ENCODE results near the gene MTTP.

Gene MTTP

DNA sequence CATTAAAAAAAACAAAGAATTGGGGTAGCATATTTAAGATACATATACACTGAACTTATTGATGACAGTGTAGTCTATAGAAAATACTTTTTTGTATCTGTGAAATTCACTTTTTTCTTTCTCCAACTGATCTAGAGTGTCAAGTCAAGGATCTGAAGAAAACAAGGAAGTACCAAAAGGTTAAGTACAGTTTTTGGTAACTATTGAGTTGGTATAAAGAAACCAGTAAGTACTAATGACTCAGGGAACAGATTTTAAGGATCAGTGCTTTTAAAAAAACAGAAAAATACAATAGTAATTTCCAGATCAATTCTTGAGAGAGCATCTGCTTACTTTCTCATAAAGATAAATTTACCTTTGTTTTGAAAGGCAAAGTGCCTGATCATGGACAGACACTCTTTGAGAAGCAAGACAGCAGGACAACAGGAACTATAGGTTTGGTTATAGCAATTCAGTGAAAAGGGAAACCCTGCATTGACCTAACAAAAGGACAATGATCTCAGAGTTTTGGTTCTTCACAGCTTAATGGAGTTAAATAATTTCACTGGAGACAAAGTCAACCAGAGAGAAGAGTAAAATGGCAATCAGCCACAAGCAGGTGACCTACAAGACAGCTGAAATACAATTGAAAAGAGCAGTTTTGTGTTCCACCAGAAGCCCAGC is 34.2 kb upstream of the MTTP start:
- H3K4me3 ChIP-seq (ENCODE audit: low read length): no peak overlapping the region
- DNase-seq (ENCODE audit: low read depth): no peak
- TF ChIP-seq, protein P1, sequence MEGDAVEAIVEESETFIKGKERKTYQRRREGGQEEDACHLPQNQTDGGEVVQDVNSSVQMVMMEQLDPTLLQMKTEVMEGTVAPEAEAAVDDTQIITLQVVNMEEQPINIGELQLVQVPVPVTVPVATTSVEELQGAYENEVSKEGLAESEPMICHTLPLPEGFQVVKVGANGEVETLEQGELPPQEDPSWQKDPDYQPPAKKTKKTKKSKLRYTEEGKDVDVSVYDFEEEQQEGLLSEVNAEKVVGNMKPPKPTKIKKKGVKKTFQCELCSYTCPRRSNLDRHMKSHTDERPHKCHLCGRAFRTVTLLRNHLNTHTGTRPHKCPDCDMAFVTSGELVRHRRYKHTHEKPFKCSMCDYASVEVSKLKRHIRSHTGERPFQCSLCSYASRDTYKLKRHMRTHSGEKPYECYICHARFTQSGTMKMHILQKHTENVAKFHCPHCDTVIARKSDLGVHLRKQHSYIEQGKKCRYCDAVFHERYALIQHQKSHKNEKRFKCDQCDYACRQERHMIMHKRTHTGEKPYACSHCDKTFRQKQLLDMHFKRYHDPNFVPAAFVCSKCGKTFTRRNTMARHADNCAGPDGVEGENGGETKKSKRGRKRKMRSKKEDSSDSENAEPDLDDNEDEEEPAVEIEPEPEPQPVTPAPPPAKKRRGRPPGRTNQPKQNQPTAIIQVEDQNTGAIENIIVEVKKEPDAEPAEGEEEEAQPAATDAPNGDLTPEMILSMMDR (conservative IDR thresholded peaks at IDR 0.05; ENCODE audit: low read depth, low read length): no peak

- no peak overlapping the region for H3K4me3 ChIP-seq (ENCODE audit: low read length)
- TF ChIP-seq, protein P1 (conservative IDR thresholded peaks at IDR 0.05; ENCODE audit: low read depth, low read length): no peak
- no peak for DNase-seq (ENCODE audit: low read depth)
These were observed 21.8 kb upstream of the MTTP start for GRCh38 chr4:99552872-99553271.

- TF ChIP-seq, protein P1 (conservative IDR thresholded peaks at IDR 0.05; ENCODE audit: low read depth, low read length): no peak
- DNase-seq (ENCODE audit: low read depth): peak; percentile 96
- peak within 1 kb of the TSS; percentile 88 for H3K4me3 ChIP-seq (ENCODE audit: low read length)
These were observed 11.1 kb upstream of the MTTP start, which contains the start of gene TRMT10A for GRCh38 chr4:99563310-99564186. Gene TRMT10A (minus strand): TSS chr4:99564039. CDS start chr4:99559338, 4,701 bp downstream.

DNA sequence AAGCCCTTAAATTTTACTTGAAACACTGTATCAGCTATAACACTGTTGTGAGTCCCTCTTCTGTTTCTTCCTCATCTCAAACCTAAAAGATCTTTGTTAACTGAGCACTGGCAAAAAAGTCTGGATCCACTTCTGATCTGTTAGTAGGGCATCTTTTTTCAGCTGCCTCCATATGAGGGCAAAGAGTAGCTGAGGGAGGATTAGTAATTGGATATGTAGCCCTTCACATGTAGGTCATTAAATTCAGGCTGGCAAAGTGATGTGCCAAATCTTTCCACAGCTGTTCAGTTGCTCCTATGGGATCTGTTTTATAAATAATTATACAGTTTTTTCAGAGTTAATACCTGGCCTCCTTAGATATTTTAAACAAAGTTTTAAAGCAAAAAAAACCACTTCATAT is 9.7 kb upstream of the MTTP start:
- DNase-seq (ENCODE audit: low read depth): no peak
- TF ChIP-seq, protein P1 (conservative IDR thresholded peaks at IDR 0.05; ENCODE audit: low read depth, low read length): no peak
- no peak overlapping the region for H3K4me3 ChIP-seq (ENCODE audit: low read length)

DNA sequence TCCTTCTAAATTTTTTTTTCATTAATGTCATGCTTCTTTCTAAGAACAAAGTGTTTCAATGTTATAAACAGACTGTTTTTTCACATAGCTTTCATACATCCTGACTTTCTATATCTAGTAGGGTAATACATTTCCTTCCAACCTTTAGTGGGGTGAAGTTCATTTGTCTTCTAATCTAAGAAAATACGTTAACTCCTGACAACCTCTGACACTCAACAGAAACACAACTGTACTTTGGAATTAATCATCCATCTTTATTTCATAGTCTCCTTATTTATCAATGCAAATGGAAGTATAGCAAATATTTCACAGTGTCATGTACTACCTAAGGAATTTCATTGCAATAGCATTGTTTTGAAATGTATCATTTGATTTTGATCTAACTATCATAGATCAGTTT is 2.7 kb upstream of the MTTP start:
- DNase-seq (ENCODE audit: low read depth): no peak
- TF ChIP-seq, protein P1 (conservative IDR thresholded peaks at IDR 0.05; ENCODE audit: low read depth, low read length): no peak
- no peak overlapping the region for H3K4me3 ChIP-seq (ENCODE audit: low read length)

DNA sequence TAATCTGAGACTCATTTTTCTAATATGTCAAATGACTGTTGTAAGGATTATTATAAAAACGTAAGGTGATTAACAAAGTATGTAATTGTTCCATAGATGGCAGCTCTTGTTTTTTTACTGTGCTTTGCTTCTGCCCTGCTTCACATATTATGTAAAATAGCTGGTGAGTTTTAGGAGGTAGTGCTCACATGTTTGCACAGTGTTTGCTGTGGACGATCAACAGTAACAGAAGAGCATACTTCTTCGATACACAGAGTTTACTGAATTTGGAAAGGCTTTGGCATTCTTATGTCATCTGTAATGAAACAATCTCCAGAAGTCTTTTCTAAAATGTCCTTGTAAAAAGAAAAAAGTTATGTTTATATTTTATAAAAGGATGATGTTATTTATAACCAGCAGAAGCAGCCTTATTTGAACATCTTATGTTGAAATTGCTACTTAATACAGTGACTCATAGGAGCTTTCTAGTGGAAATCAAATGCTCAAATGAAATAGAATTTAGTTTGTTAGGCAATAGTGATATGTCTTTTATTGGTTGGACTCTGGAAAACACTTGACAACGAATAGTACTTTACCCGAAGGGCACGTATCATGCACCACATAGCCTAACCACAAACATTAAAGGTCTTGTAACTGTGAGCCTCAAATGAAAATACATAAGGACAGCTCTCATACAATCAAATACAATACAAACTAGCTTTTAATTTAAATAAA is 1.9 kb upstream of the MTTP start:
- DNase-seq (ENCODE audit: low read depth): no peak
- TF ChIP-seq, protein P1 (conservative IDR thresholded peaks at IDR 0.05; ENCODE audit: low read depth, low read length): no peak
- no peak overlapping the region for H3K4me3 ChIP-seq (ENCODE audit: low read length)

All from retinal pigment epithelial cell (primary cell).